Raji (cell line): ENCODE results near the gene C1QL2.

ENCODE experiments used
- POLR2A ChIP-seq: IDR thresholded peaks from 2 replicates; pipeline ENCODE4 v1.6.1; 2011; ENCODE audit warnings: low read depth, low read length, control low read depth; ENCODE audit not compliant: insufficient read depth

The C1QL2 gene

DNA sequence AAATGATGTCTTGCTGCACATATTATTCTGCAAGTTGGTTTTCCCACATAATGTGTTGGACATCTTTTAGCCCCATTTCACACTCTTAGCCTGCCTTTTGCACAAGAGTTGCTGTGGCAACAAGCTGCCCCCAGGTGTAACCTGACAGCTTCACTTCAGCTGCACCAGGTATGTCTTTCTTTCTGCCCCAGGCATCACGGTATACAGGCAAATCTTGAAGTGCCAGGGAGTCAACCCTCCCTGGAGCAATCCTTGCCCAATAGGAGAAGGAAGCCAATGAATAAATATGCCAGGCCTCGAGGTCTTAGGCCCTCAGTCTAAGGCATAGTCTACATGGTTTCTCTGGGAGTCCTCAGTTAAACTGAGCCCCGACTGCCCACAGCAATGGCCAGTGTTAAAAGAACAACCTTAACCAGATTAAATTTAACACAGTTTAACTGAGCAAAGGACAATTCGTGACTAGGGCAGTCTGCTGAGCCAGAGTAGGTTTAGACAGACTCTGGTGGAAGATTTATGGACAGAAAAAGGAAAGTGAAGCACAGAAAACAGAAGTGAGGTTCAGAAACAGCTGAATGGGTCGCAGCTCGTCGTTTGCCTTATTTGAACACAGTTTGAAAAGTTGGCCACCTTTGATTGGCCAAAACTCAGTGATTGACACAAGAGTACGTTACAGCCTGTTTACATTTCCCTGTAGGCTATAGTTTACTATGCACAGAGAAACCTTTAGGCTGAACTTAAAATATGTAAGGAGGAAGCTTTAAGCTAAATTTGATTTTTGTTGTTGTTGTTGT lies 32.0 kb upstream of the C1QL2 start:
- no peak for TF ChIP-seq POLR2A

DNA sequence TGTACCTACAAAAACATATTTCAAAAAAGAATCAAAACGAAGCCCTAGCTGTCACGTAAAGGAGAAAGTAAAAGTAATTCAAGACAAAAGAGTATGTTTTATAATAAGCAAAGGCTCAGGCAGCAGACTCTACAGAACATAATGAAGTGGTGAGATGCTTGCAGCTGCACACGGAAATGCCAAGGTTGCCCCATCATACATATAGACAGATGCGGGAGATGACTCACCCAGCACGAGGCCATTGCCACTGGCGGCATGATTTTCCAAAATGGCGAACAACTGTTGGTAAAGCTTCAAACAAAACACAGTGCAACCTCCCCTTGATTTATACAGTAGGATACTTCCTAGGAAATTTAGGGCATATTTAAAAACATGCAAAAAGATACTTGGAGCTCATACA lies 26.0 kb upstream of the C1QL2 start:
- TF ChIP-seq POLR2A: no peak

DNA sequence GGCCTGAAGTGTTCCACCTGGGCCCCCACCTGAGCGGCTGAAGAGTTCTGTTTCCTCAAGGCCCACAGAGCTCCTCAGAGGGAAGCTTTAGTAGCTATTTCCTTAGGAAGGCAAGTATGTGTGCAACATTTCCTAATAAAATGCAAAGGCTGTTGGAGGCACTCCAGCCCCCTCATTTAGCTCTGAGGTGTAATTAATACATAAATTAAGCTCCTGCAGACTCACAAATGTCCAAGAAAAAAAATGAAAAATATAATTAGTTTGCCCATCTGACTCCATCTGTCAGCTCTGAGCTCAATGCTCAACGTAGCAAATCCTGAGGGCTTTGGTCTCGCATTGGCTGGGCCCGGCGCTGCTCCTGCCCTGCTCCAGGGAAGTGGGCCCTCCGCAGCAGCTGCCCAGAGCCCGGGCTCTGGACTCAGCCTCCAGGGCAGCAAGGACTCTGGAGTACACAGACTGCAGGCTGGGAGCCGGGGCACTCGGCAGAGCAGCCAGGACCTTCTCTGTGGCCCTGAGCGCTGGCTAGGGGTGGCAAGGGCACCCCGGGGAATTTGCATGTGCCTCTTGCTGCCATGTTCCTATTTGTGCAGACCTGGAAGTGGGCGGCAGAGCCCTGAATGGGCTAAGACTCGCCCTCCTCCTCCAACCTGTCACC lies 23.4 kb upstream of the C1QL2 start:
- no peak for TF ChIP-seq POLR2A

DNA sequence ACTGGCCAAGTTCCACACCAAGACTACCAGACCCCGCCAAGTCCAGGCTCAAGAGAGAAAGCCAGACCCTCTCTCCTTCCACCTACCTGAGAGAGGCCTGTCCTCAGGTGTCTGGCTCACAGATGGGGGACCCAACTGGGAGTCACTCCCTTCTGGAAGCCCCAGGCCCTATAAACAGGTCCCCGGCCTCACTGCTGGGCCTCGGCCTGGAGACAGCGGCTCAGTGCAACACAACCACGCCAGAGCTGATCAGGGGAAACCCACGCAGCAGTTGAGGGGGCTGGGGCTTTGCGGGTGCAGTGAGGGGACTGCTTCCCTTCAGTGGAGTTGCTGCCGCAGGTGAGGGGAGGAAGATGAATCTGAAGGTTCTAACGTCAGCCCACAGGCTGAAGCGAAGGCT lies 22.8 kb upstream of the C1QL2 start:
- TF ChIP-seq POLR2A: no peak

DNA sequence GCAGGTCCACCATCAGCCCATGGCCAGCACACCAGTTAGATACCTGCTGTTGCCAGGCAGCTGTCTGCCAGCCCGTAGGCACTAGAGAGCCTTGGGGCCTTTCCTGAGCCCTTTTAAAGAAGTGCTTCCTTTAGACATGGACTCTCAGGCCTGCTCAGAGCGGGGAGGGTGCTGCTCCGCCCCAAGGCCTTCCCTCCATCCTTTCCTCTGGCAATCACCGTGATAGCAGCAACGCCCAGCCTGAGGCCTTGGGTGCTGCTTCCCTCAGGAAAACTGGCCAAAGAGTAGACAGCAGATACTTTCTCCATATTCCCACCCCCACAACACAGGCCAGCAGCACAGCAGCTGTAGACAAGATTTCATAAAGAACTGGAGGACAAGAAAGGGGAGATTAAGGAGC lies 22.3 kb upstream of the C1QL2 start:
- no peak for TF ChIP-seq POLR2A

GRCh38 chr2:119179991-119180390 lies 21.4 kb upstream of the C1QL2 start:
- TF ChIP-seq POLR2A: no peak

- no peak for TF ChIP-seq POLR2A
Measured at GRCh38 chr2:119179202-119179601, 20.7 kb upstream of the C1QL2 start.

DNA sequence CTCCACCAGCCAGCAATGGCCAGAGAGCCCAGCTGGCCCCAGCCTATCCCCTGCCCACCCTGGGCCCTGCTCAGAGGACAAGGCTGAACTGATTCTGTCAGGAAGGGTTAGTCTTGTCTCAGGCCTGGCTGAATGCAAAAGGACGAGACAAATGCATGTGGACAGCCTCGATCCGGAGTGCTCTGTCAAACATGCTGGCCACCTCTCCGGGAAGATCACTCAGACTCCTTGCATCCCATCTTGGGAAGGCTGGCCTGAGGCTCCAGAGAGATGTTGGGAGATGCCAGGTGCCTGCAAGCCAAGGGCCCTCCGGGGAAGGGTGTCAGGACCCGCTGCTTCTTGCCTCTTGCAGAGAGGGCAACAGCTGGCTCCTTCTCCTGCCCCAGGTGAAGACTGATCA lies 20.2 kb upstream of the C1QL2 start:
- TF ChIP-seq POLR2A: no peak

- TF ChIP-seq POLR2A: no peak
Measured at GRCh38 chr2:119177838-119178190, 19.3 kb upstream of the C1QL2 start.

DNA sequence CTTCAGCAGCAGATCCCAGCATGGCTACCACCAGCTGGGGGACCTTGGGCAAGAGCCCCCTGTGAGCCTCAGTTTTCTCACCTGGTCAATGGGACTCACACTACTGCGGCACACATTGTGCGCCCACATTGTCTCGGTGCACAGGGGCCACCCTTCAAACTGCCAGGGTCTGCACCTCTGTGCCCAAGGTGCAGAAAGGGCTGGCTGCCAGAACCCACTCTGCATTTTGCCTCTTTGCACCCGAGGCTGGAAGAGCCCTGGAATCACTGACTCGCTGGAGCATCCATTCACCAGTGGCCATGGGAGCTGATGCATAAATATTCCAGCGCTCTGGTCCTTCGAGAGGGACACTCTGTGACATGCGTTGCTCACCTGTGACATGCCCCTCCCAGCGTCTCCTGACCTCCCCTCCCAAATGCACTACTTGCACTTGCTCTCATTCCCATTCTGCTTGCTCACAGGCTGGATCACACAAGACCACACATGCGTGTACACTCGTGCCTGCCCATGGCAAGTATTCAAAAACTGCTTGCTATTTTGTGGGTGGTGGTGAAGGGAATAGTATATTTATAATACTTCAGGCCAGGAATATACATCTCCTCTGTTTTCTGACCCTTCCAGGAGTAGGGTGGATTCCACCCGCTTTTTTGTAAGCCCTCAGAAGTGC lies 18.8 kb upstream of the C1QL2 start:
- TF ChIP-seq POLR2A: no peak

DNA sequence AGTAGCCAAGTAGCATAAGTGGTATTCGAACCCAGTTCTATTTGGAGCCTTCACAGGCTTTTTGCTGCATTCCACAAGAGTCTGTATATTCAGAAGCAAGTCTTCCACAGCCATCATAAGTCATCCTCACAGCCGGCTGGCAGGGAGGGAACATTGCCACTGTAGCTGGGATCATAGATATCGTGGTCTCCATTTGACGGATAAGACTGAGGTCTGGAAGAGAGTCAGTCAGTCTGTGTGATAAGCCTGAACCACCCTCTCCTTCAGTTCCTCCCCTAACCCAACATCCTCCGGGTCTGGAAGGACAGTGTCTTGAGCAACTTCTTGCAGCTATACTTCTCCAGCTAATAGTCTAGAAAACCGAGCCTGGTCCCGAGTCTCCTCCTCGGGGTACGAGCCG lies 17.0 kb upstream of the C1QL2 start:
- TF ChIP-seq POLR2A: no peak

DNA sequence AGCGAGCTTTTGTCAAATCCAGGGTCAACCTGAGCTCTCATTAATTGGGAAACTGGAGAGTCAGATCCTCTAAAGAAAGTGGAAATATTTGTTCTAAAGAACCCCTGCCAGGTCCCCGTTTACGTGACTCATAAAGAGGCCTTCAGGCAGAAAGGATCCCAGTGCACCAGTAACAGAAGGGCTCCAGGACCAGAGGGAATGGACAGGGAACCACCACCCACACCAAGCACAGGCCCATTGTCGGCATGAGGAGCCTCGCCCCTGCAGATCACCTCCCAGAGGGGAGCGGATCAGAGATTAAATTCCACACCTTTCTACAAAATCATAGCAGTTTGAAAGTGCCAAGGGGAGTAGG lies 16.4 kb upstream of the C1QL2 start:
- TF ChIP-seq POLR2A: no peak

GRCh38 chr2:119174216-119174992 lies 15.9 kb upstream of the C1QL2 start:
- TF ChIP-seq POLR2A: no peak

GRCh38 chr2:119173556-119174060 lies 15.1 kb upstream of the C1QL2 start:
- no peak for TF ChIP-seq POLR2A

DNA sequence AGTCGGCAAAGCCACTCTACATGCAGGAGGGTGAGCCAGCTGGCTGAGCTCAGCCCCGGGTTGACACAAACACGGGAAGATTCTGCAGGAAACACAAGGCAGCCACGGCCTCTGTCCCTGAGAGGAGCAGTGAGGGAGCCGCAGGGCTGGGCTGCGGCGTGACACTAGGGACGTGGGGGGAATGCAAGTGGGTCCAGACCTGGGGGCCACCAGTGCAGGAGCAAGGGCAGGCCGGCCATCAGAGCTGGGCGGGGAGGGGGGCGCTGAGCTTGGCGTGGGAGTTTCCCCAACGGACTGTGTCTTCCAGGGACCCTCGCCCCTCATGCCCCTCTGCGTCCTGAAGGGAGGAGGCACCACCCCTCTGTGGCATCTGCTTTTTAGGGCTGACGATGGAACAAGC lies 12.0 kb upstream of the C1QL2 start:
- no peak for TF ChIP-seq POLR2A
